Fibroblast of mammary gland (primary cell): ENCODE data around the gene GMPS.

Experiments
- DNase-seq: peaks from one replicate; pipeline ENCODE4 v3.0.0-alpha.2; 2010; ENCODE audit warnings: low read depth
- H3K4me3 ChIP-seq: 2 replicates; pipeline ENCODE4 v1.5.1; 2011; ENCODE audit warnings: low read depth, mild to moderate bottlenecking, low read length, moderate library complexity; ENCODE audit not compliant: control insufficient read depth
- CTCF ChIP-seq: conservative IDR thresholded peaks from 2 replicates; pipeline ENCODE4 v1.5.1; 2011; ENCODE audit warnings: low read depth, low read length, inconsistent platforms; ENCODE audit not compliant: control insufficient read depth, insufficient read depth

GMPS gene

GRCh38 chr3:155889952-155890351, 19.5 kb downstream of the GMPS start:
- H3K4me3 ChIP-seq: no peak overlapping the region
- no peak for TF ChIP-seq CTCF
- no peak for DNase-seq

GRCh38 chr3:155890671-155891190, 20.3 kb downstream of the GMPS start:
- no peak for TF ChIP-seq CTCF
- no peak overlapping the region for H3K4me3 ChIP-seq
- DNase-seq: peak; percentile 74

GRCh38 chr3:155891321-155891720, 20.9 kb downstream of the GMPS start:
- peak; percentile 33 for DNase-seq
- no peak for TF ChIP-seq CTCF
- H3K4me3 ChIP-seq: no peak overlapping the region

- no peak for DNase-seq
- TF ChIP-seq CTCF: no peak
- no peak overlapping the region for H3K4me3 ChIP-seq
Measured at GRCh38 chr3:155895379-155895900, 25.0 kb downstream of the GMPS start.

- H3K4me3 ChIP-seq: no peak overlapping the region
- no peak for TF ChIP-seq CTCF
- DNase-seq: no peak
Measured at GRCh38 chr3:155906900-155907299, 36.5 kb downstream of the GMPS start.

GRCh38 chr3:155908086-155908485, 37.6 kb downstream of the GMPS start:
- H3K4me3 ChIP-seq: no peak overlapping the region
- no peak for TF ChIP-seq CTCF
- no peak for DNase-seq

GRCh38 chr3:155908605-155909004, 38.2 kb downstream of the GMPS start:
- no peak for TF ChIP-seq CTCF
- no peak overlapping the region for H3K4me3 ChIP-seq
- no peak for DNase-seq
